Kidney (tissue), 14 donors: ENCODE results near the gene KLF14. TPM values are rescaled to one million over a fixed set of nuclear protein-coding genes. Genes with fewer than 3 reads are reported as not detected.

Experiments
- DNase-seq, 5 donors: peaks; one replicate each; pipeline ENCODE4 v3.0.0-alpha.2; 2013 to 2020
- FAIRE-seq: peaks from 2 replicates; lab custom pipeline; 2012; peaks lifted over from hg19 to GRCh38; lab: Jason Lieb, UNC
- H3K27ac ChIP-seq, 2 donors: one replicate each; pipeline ENCODE4 v1.7.0; 2013; ENCODE audit warnings: low read depth in 2 of 2, low read length in 2 of 2, inconsistent platforms in 1 of 2
- H3K27me3 ChIP-seq: one replicate; pipeline ENCODE4 v1.7.1; 2013; ENCODE audit warnings: low read length, inconsistent platforms; ENCODE audit not compliant: control insufficient read depth, insufficient read depth
- H3K36me3 ChIP-seq, 3 donors: one replicate each; pipeline versions ENCODE4 v1.7.0 to v1.7.1; 2013; ENCODE audit warnings: low read length in 3 of 3, control low read depth in 1 of 3, inconsistent platforms in 1 of 3; ENCODE audit not compliant: insufficient read depth in 3 of 3, control insufficient read depth in 2 of 3
- H3K4me1 ChIP-seq, 3 donors: one replicate each; pipeline versions ENCODE4 v1.7.0 to v1.7.1; 2013; ENCODE audit warnings: low read length in 3 of 3, inconsistent platforms in 1 of 3, low read depth in 1 of 3; ENCODE audit not compliant: control insufficient read depth in 2 of 3, insufficient read depth in 2 of 3
- H3K4me3 ChIP-seq, 3 donors: one replicate each; pipeline versions ENCODE4 v1.7.0 to v1.8.1; 2013; ENCODE audit warnings: low read length in 3 of 3, control low read depth in 1 of 3, inconsistent platforms in 1 of 3
- H3K9ac ChIP-seq, 3 donors: one replicate each; pipeline versions ENCODE4 v1.7.0 to v1.7.1; 2013; ENCODE audit warnings: low read length in 3 of 3, control low read depth in 1 of 3, inconsistent platforms in 1 of 3
- H3K9me3 ChIP-seq, 3 donors: one replicate each; pipeline versions ENCODE4 v1.7.0 to v1.7.1; 2013; ENCODE audit warnings: low read length in 3 of 3, control low read depth in 1 of 3, inconsistent platforms in 1 of 3; ENCODE audit not compliant: control insufficient read depth in 2 of 3, insufficient read depth in 1 of 3
- CTCF ChIP-seq: IDR thresholded peaks from 3 replicates; pipeline ENCODE4 v1.5.1; 2012; ENCODE audit warnings: mild to moderate bottlenecking, moderate library complexity, borderline replicate concordance; ENCODE audit not compliant: insufficient read depth; ENCODE audit errors: extremely low read depth
- intact Hi-C: fragments of 100-400 bp; cut with DNase I; formaldehyde crosslinking; loops from one replicate; pipeline ENCODE4 v1.11.1; 2022
- polyA plus RNA-seq: library from polyadenylated mRNA; stranded (reverse); fragments of 350-450 nt; fragmentation: Illumina TruSeq; extraction: RNeasy Lipid Tissue Mini Kit (QIAGEN cat#74804); gene quantifications from one replicate; pipeline ENCODE4 v1.2.3, GENCODE V29; 2014; ENCODE audit warnings: low read depth, low replicate concordance; ENCODE audit not compliant: insufficient read depth
- total RNA-seq: library from RNA; stranded (reverse); fragmentation: NEBNext Ultra II Directional; extraction: Animal tissue kit (Norgen Biotek cat#: 25700); gene quantifications from one replicate; pipeline ENCODE4 v1.2.1, GENCODE V29; 2021
- donor health status: control.
- donor health status: control.
- donor health status: control.
- donor health status: control.
- donor health status: control.
- donor health status: DM: yes; HTN: yes; CAD: no.
- donor health status: Normal renal cell carcinoma (clear cell type).

Gene KLF14
- total and polyA plus RNA-seq, 2 donors from 2014 or later = 0.13 TPM; not detected in 1

GRCh38 chr7:130752424-130752823 lies 18.4 kb upstream of the KLF14 start:
- FAIRE-seq = no peak
- DNase-seq = no peak
- Histone ChIP-seq H3K27ac (no peak overlapping the region), H3K4me1 (no peaks in the 10 kb centered on the region), H3K36me3 (no peaks in the 10 kb centered on the region), H3K9me3 (no peaks in the 10 kb centered on the region), H3K4me3 (no peak overlapping the region), H3K27me3 (no peaks in the 10 kb centered on the region), H3K9ac (no peak overlapping the region)
- TF ChIP-seq CTCF = no peak
- intact Hi-C loops = no loop called here

GRCh38 chr7:130750755-130751154 lies 16.7 kb upstream of the KLF14 start:
- Histone ChIP-seq H3K9me3 (no peaks in the 10 kb centered on the region), H3K4me3 (no peak overlapping the region), H3K36me3 (no peaks in the 10 kb centered on the region), H3K9ac (no peak overlapping the region), H3K27ac (no peak overlapping the region), H3K27me3 (no peaks in the 10 kb centered on the region), H3K4me1 (no peaks in the 10 kb centered on the region)
- DNase-seq = no peak
- no peak for TF ChIP-seq CTCF
- intact Hi-C loops = no loop called here
- no peak for FAIRE-seq

GRCh38 chr7:130748531-130749389 lies 14.8 kb upstream of the KLF14 start:
- H3K27ac ChIP-seq = no peak overlapping the region
- no peaks in the 10 kb centered on the region for H3K9me3 ChIP-seq
- no peak for DNase-seq
- TF ChIP-seq CTCF = no peak
- H3K9ac ChIP-seq = no peak overlapping the region
- no peaks in the 10 kb centered on the region for H3K27me3 ChIP-seq
- H3K36me3 ChIP-seq = no peaks in the 10 kb centered on the region
- H3K4me1 ChIP-seq = no peaks in the 10 kb centered on the region
- intact Hi-C loops = no loop called here
- FAIRE-seq = peak; percentile 47
- no peak overlapping the region for H3K4me3 ChIP-seq
